GF-D8 (cell line): ENCODE results near the gene TIGD6.
"Not testable (repeated sequence)": the region's sequence is repeated elsewhere in the genome, so short reads cannot be mapped to it uniquely, and the experiment has no call there.

Experiments
- DNase-seq: peaks from one replicate; lab custom pipeline; 2025; lab: John Stamatoyannopoulos, UW

TIGD6 gene

DNA sequence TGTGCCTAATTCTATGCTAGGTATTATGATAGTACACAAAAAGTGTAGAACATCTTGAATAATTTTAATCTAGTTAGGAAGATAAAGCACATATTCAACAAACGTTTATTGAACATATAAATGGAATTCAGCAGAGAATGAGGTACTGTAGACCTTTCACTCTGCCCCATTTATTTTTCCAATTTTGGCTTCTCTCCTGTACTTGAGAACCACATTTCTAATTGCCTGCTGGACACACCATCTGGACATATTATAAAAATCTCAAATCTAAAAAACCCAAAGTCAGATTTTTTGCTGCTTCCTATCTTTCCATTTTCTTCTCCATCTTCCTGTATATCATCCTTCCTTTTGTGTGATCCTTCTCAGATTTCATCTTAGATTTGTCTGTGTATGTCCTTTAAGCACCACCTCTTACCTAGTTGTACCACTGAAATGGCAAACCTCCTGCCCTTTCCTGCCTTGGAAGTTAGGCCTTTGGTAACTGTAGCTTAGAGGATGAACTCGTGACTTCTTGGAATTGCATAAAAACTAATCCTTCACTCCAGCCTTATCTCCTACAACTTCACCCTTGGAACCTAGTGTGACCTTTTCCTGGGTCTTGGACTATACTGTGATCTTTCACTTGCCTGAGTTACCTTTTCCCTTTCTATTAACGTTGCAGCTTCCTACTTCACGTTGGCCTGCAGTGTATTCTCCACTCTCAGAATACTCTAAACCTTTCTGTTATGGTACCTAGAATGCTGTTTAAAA, 31.1 kb downstream of the TIGD6 start:
- no peak for DNase-seq

DNA sequence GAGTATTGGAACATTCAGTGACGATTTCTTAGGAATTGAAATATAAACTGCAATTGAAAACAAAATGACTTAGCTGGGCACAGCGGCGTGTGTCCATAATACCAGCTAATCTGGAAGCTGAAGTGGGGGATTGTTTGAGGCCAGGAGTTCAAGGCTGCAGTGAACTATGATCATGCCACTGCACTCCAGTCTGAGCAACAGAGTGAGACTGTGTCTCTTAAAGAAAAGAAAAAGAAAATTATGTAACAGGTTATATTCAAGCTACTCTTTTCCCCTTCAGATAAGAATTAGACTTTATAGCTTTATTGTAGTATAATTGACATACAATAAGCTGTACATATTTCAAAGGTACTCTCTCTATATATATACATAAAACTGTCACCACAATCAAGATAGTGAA, 33.5 kb downstream of the TIGD6 start:
- DNase-seq: no peak

DNA sequence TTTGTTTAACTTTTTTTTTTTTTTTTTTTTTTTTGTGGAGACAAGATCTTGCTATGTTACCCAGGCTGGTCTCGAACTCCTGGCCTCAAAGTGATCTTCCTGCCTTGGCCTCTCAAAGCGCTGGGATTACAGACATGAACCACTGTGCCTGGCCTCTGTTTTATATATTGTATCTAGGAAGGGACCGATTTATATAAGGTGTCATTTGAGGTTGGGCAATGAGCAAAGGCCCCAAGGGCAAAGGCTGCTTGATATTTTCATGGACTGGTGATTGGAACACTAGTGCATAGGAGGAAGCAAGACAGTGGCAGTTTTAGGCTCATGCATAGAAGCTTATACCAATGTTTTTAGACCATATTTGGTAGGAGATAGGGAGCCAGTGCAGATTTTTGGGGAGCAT, 36.7 kb downstream of the TIGD6 start:
- no peak for DNase-seq

- DNase-seq: no peak
These were observed 37.7 kb downstream of the TIGD6 start for GRCh38 chr5:149962601-149963300.

DNA sequence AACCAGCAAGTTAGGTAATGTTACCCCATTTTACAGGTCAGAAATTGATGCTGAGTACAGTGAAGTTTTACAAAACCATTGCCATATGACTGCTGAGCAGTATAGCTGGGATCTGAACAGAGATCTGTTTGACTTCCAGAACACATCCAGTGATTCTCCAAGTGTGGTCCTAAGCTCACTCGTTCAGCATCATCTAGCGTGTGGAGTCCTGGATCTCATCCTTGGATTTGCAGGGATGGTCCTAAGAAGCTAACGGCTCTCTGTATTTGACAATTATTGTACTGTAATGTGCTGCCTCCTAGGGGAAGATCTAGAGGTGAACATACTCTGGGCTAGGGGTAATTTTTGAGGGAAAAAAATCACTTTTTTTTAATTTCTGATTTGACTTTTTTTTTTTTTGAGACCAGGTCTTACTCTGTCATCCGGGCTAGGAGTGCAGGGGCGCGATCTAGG, 38.5 kb downstream of the TIGD6 start:
- DNase-seq: peak; percentile 6

- DNase-seq: no peak
These were observed 39.2 kb downstream of the TIGD6 start for GRCh38 chr5:149961186-149961685.

- peak; percentile 95 for DNase-seq
These were observed 39.9 kb downstream of the TIGD6 start, which contains the start of gene SLC26A2 for GRCh38 chr5:149960272-149961185. Gene SLC26A2, plus strand, starts transcription at chr5:149960758. Its CDS starts 16,895 bp downstream, at chr5:149977653.

DNA sequence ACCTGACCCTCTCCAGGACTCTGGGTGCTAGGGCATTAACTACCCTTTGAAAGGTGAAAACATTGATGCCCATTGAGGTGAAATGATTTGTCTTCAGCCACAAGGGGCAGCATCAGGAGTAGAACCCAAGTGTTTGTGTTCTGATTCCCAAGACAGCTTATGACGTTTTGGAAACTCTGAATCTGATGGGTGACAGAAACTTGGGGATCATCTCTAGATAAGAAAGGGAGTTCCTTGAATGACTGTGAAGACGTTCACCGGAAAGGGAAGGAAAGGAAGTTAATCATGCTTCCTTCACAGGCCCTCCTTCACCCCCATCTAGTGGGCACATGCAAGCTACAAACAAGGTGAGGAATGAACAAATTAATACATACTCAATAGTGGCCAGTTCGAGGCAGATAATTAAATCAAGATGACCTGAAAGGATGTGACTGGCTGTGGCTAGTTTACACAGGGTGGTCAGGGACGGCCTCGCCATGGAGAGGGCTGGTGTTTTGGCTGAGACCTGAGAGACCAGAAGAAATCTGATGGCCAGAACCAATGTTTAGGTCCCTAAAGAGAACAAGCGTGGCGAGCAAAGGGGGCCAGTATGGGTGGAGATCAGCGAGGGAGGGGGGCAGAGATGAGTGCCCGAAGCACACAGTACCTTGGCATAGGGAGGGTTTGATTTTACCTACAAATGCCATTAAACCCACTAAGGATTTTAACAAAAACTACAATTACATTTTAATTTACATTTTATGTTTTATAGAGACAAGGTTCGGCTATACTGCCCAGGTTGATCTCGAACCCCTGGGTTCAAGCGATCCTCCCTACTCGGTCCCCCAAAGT, 40.8 kb downstream of the TIGD6 start:
- DNase-seq: peak; percentile 81

- DNase-seq: no peak
These were observed 42.6 kb downstream of the TIGD6 start for GRCh38 chr5:149957855-149958254.

GRCh38 chr5:149956685-149957084, 43.8 kb downstream of the TIGD6 start:
- DNase-seq: no peak

DNA sequence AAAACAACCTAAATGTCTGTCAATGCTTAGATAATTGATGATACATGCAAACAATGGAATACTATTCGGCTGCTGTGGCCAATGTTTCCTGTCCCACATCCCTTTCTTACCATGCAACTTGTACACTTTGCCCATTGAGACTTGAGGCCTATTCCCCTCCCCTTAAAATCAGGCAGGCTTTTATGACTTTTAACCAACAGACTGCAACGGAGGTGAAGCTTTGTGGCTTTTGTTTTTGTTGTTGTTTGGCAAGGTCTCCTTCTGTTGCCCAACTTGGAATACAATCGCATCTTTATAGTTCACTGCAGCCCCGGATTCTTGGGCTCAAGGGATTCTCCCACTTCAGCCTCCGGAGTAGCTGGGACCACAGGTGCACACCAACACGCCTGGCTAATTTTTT, 45.7 kb downstream of the TIGD6 start:
- DNase-seq: no peak

DNA sequence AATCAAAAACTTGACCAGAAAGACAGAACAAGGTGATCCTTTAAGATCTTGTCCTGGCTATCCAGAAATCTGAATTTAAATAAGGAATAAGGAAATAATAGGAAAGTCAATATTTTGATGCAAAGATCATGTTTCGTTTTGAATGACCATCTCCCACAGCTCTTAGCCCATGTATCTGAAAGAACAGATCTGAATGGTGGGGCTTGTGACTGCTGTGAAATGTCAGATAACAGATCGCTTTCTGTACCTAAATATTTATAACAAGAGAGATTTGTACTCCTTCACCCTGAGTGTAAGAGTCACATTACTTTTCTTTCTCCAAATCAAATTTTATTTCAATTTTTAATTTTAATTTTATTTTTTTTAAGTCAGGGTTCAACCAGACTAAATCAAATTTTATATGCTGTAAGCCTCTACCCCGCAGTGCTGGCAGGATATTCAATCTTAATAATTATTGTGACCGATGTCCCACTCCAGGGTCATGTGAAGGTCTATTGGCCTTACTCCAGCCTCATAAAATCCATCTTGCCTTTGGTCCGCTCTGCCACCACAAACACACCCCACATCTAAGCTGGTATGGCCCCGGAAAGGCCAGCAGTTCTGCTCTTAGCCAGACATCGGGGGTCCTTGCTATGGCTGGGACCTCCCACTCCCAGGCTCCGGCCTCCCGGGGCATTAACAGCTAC, 46.9 kb downstream of the TIGD6 start:
- no peak for DNase-seq

DNA sequence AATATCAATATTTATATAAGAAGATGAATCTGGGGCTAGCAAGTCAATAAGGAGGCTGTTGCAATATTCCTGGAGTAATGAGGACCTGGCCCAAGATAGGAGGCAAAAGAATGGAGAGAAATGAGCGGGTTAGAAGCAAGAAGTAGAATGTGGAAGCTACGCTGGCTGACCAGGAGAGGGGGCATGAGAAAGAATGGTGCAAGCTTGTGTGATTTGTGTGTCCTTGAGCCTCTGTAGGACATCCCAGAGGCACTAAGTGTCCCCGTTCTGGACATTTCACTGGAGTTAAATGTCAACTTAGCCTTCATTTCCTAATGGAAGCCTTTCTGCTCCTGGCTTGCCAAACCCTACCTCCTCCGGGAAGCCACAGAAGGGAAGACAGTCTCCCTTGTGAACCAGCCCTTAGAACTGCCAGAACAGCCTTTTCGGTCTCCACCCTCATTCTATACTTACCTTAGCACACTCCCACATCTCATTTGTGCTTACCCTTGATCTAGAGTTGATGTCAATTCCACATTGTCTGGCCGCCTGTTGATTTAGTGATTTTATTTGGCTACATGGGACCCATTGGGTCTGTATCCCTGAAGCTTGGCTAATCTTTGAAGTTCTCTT, 49.2 kb downstream of the TIGD6 start:
- DNase-seq: no peak

- no peak for DNase-seq
These were observed 51.5 kb downstream of the TIGD6 start for GRCh38 chr5:149948993-149949392.

- no peak for DNase-seq
These were observed 54.3 kb downstream of the TIGD6 start for GRCh38 chr5:149946118-149946517.

DNA sequence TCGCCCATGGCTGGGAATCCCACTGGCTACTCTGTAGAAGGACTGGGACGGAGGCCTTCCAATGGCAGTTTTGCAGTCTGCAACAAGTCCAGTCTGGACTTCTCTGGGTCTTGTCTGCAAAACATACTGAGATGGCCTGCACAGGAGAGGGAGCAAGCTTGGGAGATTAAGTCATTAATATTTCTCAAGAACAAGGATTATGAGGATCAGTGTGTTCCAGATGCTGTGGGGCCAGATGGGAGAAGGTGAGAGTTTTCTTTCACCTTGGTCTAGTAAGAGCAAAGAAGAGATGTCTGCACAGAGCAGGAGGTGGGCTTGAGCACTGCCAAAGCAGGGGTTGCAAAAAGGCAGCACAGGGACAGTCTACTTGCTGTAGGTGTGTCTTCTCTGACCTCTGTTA, 55.8 kb downstream of the TIGD6 start, which contains the start of gene PDE6A:
TSS of gene PDE6A (minus strand) at position 128 of the 400 bp plus-strand sequence. CDS start at position 8, 120 bp downstream.
- no peak for DNase-seq

DNA sequence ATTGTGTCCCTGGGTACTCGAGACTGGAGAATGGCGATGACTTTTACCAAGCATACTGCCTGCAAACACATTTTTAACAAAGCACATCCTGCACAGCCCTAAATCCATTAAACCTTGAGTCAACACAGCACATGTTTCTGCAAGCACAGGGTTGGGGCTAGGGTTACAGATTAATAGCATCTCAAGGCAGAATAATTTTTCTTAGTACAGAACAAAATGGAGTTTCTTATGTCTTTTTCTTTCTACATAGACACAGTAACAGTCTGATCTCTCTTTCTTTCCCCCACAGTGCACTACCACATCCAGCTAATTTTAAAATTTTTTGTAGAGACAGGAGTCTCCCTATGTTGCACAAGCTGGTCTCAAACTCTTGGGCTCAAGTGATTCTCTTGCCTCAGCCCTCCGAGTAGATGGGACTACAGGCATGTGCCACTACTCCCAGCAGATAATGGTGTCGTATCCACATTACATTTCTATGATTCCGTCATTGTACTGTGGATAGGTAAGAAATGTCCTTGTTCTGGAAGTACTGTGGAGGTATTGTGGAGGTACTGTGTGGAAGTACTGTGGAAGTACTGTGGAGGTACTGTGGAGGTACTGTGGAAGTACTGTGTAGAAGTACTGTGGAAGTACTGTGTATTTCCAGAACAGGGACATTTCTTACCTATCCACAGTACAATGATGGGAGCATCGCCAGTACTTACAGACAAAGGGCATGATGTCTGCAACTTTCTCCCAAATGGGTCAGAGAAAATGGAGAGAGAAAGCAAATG, 57.1 kb downstream of the TIGD6 start:
- not testable (repeated sequence) for DNase-seq
